Coronary artery (tissue), 2 donors: Measurements from ENCODE around the gene MEIS1.

Experiments
- DNase-seq: peaks from one replicate; pipeline ENCODE4 v3.0.0-alpha.2; 2017; ENCODE audit warnings: low spot score
- H3K27ac ChIP-seq, 2 donors: fragments of 200-600 bp; sonication (generic); one replicate each; pipeline ENCODE4 v1.5.1; 2016 to 2019
- H3K4me3 ChIP-seq: fragments of 200-600 bp; sonication (generic); 2 replicates; pipeline ENCODE4 v1.5.1; 2016; ENCODE audit warnings: mild to moderate bottlenecking, moderate library complexity
- CTCF ChIP-seq: fragments of 200-600 bp; sonication (generic); IDR thresholded peaks from one replicate; pipeline ENCODE4 v1.5.1; 2019; ENCODE audit warnings: antibody characterized with exemption

MEIS1 gene

GRCh38 chr2:66452917-66453316, 18.0 kb downstream of the MEIS1 start:
- DNase-seq = no peak
- TF ChIP-seq CTCF = no peak
- Histone ChIP-seq H3K27ac (no peak overlapping the region), H3K4me3 (no peak overlapping the region)

GRCh38 chr2:66455490-66455889, 20.6 kb downstream of the MEIS1 start:
- H3K27ac ChIP-seq = no peak overlapping the region
- TF ChIP-seq CTCF = no peak
- H3K4me3 ChIP-seq = no peak overlapping the region
- no peak for DNase-seq

- TF ChIP-seq CTCF = no peak
- DNase-seq = no peak
- Histone ChIP-seq H3K27ac (no peak overlapping the region), H3K4me3 (no peak overlapping the region)
Measured at GRCh38 chr2:66456183-66457041, 21.5 kb downstream of the MEIS1 start.

GRCh38 chr2:66457545-66457944, 22.6 kb downstream of the MEIS1 start:
- no peak overlapping the region for H3K4me3 ChIP-seq
- no peak for TF ChIP-seq CTCF
- no peak overlapping the region for H3K27ac ChIP-seq
- no peak for DNase-seq

GRCh38 chr2:66460031-66460430, 25.1 kb downstream of the MEIS1 start:
- Histone ChIP-seq H3K27ac (no peak overlapping the region), H3K4me3 (no peak overlapping the region)
- DNase-seq = no peak
- TF ChIP-seq CTCF = no peak

- Histone ChIP-seq H3K27ac (no peak overlapping the region), H3K4me3 (no peak overlapping the region)
- DNase-seq = no peak
- no peak for TF ChIP-seq CTCF
Measured at GRCh38 chr2:66461001-66461663, 26.2 kb downstream of the MEIS1 start.
